ENCODE measurements around the gene EXOC3.
A peak's percentile ranks its signal among the peaks of the same experiment; 100 is the strongest.
"Not testable (repeated sequence)": the region's sequence is repeated elsewhere in the genome, so short reads cannot be mapped to it uniquely, and the experiment has no call there.

Gene EXOC3

DNA sequence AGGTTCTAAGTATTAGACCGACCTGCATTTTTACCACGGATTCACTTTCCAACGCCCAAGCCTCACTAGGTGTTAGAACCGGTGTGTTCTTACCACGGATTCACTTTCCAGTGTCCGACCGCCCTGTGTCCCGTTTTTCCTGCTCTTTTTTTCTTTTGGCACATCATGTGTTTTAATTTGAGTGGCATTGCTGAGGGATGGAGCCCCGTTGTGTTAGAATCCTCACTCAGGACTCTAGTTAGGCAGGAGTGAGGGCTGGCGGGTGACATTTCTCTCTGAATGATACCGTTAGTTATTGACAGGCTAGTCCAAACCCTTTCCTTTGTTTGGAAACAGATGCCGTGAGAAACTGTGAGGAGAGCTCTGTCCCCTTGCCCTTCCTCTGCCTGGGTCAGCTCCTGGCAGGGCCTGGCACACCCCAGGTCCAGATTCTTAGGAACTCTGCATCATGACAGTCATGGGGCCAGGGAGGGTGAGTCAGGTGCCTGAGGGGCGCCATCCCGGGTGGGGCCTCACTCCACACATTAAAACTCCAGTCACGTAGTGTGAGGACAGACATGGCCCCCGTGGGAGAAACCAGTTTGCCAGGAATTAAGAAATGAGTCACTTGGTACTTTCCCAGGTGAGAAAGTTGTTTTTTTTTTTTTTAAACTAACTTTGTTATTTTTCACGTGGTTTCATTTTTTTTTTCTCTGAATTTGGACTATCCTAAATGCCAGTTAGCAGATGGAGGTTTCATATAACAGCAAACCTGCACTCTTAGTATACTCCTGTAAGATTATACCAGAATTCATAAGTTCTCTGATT is 15.8 kb downstream of the EXOC3 start:
- DNase-seq, result peak in 1 of 2 donors; percentile 23

DNA sequence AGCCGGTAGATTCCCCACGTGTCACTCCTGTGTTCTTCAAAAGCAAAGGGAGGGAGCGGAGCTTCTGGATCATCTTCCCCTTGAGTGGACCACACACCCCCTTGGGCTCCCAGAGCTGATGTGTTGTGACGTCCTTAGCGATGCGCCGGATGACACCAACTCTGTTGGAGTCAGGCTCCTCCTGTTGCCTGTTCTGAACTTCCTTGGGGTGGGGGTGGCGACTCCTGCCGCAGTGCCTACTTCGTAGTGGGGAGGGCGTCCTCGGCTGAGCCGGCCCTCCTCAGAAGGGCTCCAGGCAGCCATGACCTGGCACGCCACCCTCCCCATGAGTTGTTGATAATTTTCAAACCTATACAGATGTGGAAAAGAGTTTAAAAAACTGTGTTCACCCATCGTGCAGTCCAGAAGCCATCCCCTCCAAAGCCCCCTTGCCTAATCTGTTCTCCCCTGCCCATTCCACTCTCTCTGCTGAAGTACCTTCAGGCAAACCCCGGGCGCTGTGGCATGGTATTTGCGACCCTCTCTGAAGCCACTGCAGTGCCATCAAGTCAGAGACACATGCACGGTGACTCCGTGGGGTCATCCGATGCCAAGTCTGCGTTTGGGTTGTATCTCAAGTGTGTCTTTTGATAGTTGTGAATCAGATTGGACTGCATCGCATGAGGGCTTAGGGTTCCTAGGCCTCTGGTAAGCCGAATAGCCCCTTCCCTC is 16.7 kb downstream of the EXOC3 start:
- DNase-seq, result no peak

DNA sequence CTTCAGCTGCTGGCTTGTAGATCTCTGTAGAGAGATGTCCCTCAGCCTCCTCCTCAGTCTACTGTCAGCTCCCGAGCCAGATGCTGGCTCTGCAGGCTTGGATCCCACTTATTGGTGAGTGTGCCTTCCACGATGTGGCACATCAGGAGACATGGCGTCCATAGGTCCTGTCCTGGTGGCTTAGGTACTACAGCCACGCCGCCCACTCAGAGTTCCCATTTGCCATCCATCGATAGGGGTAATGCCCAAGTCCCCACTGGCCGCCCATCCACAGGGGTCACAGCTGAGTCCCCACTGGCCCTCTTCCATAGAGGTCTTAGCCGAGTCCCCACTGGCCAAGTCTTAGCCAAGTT is 17.3 kb downstream of the EXOC3 start:
- DNase-seq, result no peak

DNA sequence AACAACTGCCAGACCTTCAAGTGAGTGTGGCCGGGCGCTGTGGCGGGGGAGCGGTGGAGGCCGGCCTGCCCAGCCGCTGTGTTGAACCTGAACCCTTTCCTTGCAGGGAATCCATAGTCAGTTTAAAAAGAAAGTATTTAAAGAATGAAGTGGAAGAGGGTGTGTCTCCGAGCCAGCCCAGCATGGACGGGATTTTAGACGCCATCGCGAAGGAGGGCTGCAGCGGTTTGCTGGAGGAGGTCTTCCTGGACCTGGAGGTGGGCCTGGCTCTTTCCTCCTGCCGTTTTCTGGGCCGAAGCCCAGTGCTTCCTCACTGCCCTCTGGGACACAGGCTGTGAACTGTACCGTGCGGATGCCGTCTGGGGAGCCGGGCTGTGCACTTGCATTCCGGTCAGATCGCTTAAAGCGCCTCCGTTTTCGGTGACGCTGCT is 19.1 kb downstream of the EXOC3 start:
- DNase-seq, result no peak

DNA sequence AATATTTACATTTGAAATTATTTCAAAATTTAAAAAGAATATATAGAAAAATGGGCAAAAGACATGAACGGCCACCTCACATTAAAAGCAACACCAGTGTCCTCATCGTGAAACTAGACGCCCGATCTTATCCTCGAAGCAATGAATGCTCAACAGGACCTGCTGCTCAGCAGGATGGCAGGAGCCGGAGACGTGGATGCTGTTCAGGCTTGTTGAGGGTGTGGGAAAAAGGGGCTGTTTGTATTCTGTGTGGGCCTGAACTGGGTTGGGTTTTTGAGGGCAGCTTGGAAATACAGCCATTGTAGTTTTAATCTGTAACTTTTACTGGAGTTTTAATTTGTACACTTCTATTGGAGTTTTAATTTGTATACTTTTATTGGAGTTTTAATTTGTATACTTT is 20.3 kb downstream of the EXOC3 start:
- no peak for DNase-seq

DNA sequence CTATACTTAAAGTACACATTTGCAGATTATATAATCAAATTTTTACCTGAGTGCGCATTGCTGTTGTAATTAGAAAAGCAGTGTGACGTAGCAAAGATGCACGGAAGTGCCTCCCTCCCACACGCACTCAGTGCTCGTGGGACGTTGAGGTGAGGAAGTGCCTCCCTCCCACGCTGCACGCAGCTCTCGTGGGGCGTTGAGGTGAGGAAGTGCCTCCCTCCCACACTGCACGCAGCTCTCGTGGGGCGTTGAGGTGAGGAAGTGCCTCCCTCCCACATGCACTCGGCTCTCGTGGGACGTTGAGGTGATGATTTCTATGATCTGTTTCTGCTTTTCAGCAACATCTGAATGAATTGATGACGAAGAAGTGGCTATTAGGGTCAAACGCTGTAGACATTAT is 21.0 kb downstream of the EXOC3 start:
- DNase-seq, result peak; percentile 73 to 88

DNA sequence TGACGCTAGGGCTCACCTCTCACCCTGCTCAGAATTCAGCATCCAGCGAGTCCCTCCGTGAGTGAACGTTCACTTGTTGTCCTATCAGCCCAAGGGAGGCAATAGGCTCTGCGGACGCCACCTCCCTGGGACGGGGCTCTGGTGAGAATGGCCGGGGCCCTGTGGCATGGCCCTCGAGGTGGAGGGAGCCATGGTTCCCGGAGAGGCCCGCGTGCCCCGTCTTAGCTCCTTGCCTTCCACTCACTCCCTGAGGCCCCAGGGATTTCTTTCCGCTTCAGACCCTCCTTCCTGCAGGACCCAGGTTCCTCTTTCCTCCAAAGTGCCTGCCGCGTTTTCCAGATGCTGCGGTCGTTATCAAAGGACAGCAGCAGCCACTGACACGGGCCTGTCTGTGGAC is 21.5 kb downstream of the EXOC3 start:
- no peak for DNase-seq

DNA sequence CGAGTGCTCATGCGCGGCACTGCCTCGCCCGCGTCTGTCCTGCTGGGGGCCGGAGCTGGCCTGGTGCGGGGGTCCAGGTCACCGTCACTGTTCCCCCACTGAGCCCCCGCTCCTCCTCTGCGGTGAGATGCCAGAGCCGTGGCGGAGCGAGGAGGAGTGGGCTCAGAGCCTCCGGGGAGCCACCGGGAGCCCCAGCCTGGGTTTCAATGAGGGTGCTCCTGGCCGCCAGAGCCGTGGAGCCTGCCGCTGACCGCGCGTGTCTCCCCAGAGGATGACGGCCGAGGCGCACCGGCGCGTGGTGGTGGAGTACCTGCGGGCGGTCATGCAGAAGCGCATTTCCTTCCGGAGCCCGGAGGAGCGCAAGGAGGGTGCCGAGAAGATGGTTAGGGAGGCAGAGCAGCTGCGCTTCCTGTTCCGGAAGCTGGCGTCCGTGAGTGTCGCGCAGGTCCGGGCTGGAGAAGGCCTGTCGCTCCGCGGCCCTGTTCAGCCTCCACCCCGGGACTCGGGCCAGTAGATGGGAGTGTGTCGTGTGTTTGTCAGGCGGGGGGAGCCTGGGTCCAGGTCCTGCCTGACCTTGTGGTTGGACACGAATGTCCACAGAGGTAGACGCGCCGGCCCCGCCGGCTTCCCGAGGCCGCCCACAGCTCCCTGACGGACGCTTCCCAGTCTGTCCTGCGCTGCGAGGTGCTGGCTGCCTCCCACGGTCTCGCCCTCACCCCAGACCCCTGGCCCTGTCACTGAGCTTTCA is 22.0 kb downstream of the EXOC3 start:
- no peak for DNase-seq

DNA sequence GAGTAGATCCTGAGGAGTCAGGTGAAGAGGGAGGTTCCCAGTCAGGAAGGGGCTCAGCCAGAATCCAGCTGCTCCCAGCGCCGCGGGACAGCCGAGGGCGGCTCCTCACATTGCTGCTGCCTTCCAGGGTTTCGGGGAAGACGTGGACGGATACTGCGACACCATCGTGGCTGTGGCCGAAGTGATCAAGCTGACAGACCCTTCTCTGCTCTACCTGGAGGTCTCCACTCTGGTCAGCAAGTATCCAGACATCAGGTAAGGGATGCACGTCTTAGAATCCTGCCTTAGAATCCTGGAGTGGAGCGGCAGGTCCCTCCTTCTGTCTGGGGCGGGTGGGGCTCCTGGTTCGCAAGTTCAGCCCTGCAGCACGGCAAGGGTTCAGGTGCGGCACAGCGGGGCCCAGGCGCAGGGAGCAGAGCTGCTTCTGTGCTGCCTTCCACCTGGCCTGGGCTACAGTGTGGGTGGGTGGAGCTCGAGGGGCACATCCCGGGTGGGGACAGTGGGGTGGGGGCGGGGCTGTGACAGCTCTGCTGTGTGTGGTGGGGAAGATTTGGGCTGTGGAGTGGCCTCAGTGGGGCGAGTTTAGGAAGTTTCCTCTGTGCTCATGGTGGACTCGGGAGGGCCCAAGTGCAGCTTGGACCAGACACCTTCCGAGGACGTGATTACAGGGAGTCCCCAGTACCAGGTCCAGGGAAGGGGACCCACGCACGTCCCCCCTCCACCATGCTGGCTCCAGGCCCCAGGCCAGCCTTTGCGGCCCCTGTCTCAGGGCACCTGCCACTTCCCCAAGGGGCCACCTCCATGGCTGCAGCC is 22.8 kb downstream of the EXOC3 start:
- DNase-seq, result no peak

DNA sequence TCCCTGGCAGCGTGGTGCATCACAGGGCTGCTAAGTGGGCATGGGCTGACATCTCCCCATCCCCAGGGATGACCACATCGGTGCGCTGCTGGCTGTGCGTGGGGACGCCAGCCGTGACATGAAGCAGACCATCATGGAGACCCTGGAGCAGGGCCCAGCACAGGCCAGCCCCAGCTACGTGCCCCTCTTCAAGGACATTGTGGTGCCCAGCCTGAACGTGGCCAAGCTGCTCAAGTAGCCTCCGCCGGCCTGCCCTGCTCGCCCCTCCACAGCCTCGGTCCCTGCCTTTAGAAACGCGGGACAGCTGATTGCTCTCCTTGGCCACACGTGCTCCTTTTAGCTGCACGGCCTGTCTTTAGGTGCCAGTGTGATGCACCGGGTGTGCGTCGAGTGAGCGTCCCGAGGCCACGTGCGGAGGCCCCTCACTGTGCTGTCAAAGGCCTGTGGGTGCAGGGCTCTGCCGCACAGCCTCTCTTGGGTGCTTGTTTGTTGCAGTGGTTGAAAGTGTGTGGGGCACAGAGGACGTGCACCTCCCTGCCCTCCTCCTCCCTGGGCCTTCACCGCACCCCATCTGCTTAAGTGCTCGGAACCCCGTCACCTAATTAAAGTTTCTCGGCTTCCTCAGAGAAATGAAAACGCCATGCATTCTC is 23.8 kb downstream of the EXOC3 start:
- no peak for DNase-seq

DNA sequence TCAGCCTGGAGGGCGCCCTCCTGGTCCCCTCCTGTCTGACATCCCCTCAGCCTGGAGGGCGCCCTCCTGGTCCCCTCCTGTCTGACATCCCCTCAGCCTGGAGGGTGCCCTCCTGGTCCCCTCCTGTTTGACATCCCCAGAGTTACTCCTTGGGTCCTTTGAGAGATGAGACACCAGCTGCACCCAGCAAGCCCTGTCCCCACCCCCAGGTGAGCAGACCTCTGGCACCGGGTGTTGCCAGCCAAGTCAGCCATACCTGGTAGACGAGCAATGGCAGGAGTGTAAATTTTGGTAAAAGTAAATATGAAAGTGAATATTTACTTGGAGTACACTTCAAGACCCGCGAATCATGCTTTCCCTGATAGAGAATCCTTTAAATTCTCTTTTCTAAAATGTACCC is 25.4 kb downstream of the EXOC3 start:
- no peak for DNase-seq

DNA sequence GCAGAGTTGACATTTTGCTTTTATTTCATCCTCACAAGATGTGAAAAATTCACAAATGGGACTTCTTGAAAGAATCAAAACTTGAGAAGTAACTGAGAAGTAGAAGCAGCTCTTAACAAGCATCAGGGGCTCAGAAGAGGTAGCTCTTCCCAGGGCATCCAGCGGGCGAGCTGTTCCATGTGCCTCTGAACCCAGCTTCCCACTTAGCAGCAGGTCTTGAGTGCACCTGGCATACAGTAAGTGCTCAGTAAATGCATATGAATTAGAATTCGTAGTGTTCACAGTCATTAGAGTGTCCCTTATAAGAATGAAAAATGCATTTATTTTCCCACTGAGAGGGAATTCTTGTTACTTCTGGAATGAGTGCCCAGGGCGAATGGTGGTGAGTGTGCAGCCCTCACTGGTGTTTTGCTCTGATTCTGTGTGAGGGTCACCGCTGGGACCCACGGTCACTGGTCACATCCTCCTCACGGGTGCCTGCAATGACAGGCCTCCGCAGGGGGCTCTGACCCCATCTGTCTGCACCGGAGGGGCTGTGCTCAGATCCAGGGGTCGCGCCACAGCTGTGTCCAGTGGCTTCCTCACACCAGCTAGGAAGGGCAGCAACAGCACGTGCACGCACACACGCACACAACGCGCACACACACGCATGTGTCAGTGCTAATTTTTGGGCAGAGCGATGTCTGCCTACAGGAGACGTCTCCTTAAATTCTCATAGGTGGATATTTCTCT is 26.9 kb downstream of the EXOC3 start:
- DNase-seq, result no peak

DNA sequence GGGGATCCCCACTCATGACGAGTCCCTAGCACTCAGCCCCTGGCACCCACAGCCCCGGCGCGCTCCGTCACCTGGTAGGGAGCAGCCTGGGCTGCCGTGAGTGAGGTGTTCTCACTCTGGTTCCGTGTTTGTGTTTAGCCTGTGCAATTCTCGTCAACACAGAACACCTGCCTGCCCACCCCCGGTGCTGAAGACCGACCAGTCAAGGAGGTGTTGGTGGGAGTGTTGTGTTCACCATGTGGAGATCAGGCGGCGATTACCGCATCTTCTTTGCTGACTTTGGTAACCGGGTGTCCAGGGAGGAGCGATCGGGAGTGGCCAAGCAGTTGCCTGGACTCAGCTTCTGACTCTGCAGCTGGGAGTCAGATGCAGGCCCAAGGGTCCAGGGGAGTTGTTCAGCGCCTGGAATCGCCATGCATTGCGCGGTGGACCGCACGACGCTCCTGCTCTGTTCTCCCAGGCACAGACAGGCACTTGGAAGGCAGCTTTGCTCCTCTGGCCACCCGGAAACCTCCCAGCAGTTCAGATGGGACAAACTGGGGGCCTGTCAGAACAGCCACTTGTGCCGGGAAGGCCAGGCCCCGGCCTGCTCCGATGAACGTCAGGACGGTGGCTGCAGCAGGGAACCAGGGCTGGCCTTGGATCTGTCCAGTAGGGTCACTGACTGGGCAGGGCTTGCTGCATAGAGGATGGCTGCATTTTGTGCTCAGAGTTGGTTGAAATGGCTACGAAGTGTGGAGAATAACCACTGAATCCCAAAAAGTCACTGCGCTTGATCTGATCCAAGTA is 28.2 kb downstream of the EXOC3 start:
- no peak for DNase-seq

DNA sequence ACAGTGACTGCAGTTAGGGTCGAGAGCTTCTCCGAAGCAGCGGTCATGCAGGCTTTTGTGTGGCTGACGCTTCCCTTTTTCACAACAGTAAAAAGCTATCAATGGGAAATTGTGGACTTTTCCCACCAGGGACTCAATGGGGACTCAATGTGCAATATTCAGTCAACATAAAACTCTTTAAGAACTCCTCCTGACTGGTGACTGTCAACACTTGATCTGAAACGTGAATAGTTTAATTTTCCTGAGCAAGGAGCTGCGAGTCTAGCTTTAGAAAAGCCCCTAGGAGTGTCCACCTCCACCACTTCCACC is 28.7 kb downstream of the EXOC3 start:
- no peak for DNase-seq

DNA sequence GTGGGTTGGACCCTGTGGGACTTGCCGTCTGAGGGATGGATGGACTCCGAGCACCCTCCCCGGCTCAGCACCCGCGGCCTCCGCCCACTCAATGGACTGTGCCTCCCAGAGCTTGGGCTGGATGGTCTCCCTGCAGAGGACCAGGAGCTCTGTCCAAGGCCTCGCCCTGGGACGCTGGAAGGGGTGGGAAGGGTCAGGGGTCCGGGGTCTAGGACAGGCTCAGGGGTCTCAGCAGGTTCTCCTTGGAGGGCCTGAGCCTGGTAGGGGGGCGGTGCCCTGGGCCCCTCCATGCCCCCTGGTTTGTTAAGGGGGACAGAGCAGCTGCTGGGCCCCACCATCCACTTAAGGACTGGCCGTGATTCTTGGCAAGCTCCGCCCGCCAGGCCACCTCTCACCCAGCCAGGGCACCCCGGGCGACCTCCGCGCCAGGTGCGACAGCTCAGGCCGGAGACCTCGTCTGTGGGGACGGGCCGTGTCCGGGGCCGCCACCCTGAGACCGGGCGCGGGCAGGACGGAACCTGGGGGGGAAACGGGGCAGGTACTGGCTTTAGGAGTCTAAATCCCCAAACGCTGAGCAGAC is 29.2 kb downstream of the EXOC3 start:
- DNase-seq, result no peak

DNA sequence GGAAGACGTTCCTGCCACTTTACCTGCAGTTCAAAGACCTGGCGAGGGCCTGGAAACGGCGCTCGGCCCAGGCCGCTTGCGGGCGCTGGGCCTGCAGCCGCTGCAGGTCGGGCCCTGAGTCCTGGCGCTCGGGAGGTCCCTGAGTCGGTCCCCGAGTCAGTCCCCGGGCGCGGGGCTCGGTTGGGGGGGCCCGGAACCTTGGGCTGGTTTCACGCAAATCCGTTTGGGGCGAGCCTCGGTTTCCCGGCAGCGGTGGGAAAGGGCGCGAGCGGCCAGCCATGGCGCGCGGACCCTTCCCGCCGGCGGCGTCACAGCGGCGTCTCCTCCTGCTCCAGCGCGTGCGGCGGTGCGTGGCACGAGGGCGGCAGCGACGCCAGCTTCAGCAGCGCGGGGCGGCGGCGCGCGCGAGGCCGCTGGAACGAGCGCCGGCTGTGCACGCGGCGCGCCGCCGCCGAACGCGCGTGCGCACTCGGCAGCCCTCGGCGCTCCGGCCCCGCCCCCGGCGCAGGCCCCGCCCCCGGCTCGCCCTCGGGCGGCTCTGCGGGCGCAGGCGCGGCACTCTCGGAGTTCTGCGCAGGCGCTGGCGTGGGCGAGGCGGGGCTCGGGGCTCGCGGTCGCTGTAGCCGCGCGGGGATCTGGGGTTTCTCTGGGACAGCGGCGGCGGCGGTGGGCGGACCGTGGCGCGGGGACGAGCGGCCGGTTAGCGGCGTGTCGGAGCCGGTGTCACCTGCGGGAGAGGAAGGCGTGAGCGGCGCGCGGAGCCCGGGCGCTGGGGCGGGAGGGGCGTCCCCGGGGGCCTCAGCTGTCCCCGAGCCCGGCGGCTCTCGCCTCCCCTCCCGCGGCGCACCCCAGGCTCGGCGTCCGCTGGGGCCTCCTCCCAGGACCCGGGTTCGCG is 29.9 kb downstream of the EXOC3 start:
- peak; percentile 86 to 88 for DNase-seq

DNA sequence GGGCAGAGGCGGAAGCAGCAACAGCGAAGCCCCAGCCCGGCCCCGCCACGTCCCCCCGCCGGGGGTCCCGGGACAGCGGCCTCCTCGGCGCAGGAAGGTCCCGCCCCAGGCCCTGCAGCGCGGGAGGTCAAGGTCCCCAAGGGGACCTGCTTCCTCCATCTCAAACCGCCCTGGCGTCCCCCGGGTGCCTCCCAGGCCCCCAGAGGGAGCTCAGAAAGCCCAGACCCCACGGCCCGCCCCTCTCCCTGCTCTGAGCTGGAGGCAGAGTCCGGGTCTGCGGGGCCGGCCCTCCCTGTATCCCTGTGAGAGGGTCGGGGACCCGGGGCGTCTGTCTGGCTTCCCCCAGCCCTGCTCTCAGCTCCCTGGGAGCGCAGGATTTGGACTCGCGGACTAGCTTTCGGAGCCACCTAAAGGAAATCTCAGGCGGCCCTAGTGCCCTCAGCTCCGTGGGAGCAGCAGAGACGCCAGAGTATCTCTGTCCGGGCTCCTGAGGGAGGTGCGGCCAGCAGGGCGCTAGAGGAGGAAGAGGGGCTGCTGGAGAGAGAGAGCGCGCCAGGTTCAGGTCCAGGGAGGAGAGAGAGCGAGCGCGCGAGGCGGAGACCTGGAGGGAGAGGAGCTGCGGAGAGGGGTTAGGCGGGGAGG is 30.7 kb downstream of the EXOC3 start:
- peak in 1 of 2 donors; percentile 30 for DNase-seq

DNA sequence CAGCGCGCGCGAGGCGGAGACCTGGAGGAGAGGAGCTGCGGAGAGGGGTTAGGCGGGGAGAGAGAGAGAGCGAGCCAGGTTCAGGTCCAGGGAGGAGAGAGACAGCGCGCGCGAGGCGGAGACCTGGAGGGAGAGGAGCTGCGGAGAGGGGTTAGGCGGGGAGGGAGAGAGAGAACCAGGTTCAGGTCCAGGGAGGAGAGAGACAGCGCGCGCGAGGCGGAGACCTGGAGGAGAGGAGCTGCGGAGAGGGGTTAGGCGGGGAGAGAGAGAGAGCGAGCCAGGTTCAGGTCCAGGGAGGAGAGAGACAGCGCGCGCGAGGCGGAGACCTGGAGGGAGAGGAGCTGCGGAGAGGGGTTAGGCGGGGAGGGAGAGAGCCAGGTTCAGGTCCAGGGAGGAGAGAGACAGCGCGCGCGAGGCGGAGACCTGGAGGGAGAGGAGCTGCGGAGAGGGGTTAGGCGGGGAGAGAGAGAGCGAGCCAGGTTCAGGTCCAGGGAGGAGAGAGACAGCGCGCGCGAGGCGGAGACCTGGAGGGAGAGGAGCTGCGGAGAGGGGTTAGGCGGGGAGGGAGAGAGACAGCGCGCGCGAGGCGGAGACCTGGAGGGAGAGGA is 31.4 kb downstream of the EXOC3 start:
- DNase-seq, result not testable (repeated sequence)
